KOPT-K1 (cell line): ENCODE data around the gene CXorf65.
A peak's percentile ranks its signal among the peaks of the same experiment; 100 is the strongest.

Experiments used
- H3K27ac ChIP-seq: fragments of 200-600 bp; sonication (generic); 2 replicates; pipeline ENCODE4 v1.5.1; 2016; ENCODE audit warnings: antibody characterized with exemption, mild to moderate bottlenecking, low read depth, low read length; ENCODE audit not compliant: poor library complexity, severe bottlenecking
- H3K36me3 ChIP-seq: fragments of 200-600 bp; sonication (generic); 2 replicates; pipeline ENCODE4 v1.5.1; 2017; ENCODE audit warnings: antibody characterized with exemption, mild to moderate bottlenecking, low read length, moderate library complexity; ENCODE audit not compliant: insufficient read depth
- H3K9me3 ChIP-seq: fragments of 200-600 bp; sonication (generic); 2 replicates; pipeline ENCODE4 v1.5.1; 2017; ENCODE audit warnings: antibody characterized with exemption, low read length, mild to moderate bottlenecking; ENCODE audit not compliant: insufficient read depth, poor library complexity, severe bottlenecking

CXorf65 gene

DNA sequence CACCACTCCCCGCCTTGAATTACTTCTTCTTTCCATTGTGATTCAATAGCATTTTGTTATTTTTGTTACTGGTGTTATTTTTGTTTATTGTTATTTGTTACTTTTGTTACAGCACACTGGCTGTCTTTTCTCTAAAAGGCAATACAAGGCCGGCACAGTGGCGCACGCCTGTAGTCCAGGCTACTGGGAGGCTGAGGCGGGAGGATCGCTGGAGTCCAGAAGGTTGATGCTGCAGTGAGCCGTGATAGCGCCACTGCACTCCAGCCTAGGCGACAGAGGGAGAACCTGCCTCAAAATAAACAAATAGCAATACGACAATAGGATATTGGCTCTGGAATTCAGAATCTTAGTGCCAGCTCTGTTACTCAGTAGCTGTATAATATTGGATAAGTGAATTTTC is 10.8 kb upstream of the CXorf65 start:
- H3K9me3 ChIP-seq: no peaks in the 10 kb centered on the region
- peak overlapping the region; percentile 91 for H3K27ac ChIP-seq
- H3K36me3 ChIP-seq: peaks cover 26% of the 10 kb centered on the region

DNA sequence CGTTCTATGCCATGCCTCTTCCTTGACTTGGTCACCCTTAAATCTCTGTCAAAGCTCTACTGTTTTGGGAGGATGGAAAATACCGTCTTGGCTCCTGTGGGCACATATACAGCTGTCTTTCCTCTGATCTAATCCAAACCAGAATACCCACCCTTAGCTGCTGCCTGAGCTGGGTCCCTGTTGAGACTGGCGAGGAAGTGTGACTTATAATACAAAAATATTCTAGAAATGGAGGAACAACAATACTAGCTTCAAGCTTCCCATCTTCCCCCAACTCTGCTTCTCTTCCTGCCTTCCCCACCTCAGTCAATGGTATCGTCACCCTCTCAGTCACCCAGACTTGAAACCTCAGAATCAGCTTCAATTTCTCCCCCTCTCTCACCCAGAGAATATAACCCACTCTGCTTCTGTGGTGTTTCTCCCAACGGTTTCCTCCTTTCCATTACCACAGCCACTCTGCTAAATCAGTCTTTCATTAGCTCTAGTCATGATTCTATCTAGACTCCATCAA is 5.4 kb upstream of the CXorf65 start:
- Histone ChIP-seq H3K36me3 (peaks cover 37% of the 10 kb centered on the region), H3K9me3 (no peaks in the 10 kb centered on the region), H3K27ac (peak overlapping the region; percentile 99)

DNA sequence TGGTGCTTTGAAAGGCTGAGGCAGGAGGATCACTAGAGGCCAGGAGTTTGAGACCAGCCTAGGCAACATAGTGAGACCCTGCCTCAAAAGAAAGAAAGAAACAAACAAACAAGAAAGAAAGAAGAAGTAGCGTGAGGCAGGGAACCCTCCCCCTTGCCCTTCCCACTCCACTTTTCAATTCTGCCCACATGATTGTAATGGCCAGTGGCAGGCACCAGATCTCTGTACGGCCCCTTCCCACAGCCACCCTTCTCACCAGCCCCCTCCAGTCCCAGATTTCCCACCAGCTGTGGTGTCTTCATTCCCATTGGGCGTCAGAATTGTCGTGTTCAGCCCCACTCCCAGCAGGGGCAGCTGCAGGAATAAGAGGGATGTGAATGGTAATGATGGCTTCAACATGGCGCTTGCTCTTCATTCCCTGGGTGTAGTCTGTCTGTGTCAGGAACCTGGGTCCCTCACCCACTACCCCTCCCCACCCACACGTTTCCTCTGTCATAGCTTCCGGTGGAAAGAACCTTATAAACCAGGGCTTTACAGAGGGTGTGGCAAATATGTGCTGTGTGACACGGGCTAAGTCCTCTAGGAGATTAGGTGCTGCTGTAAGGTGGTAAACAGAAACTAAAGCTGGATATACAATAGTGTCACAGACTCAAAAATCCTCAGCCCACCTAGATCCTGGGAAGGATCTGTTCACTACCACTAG is 4.8 kb upstream of the CXorf65 start, which contains the start of gene IL2RG:
IL2RG (minus strand) TSS at position 437 of the 703 bp plus-strand sequence; CDS start at position 399, 38 bp downstream.
- peak within 1 kb of the TSS; percentile 99 for H3K27ac ChIP-seq
- H3K9me3 ChIP-seq: no peaks in the 10 kb centered on the region
- peaks cover 42% of the 10 kb centered on the region for H3K36me3 ChIP-seq

DNA sequence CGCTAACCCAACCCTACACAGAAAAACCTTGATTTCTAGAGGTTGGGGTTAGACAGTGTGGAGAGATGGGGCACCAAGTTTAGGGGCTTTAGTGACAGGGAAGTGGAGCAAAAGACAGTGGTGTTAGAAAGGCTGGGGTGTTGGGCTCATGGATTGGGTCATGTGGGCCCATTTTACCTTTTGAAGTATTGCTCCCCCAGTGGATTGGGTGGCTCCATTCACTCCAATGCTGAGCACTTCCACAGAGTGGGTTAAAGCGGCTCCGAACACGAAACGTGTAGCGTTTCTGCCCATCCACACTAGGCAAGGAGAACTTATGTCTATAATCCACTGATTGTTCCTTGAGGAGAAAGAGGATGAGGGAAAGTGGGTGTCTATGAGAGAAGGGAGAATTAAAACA is 2.5 kb upstream of the CXorf65 start:
- H3K27ac ChIP-seq: peak overlapping the region; percentile 99
- no peaks in the 10 kb centered on the region for H3K9me3 ChIP-seq
- peaks cover 43% of the 10 kb centered on the region for H3K36me3 ChIP-seq

DNA sequence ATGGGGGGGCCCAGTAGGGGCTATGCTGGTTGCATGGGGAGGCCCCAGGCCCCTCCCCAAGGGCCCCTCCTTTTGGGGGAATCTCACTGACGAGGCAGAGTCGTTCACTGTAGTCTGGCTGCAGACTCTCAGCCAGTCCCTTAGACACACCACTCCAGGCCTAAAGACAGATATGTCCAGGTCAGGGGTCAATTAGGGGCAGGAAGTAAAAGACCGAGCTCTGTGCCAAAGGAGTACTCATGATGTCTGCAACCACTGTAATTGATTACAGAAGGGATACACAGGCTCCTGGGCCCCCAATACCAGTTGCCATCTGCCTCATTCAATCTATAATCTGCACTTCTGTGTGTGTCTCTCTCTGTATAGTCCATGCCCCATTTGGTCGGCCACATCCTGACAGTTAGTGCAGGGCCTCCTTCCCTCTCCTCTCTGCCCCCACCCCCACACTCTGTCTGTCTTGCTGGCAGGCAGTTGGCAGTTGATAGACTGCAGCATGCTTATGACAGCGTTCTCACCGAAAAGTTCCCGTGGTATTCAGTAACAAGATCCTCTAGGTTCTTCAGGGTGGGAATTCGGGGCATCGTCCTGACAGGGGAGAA is 1.3 kb upstream of the CXorf65 start:
- H3K9me3 ChIP-seq: no peaks in the 10 kb centered on the region
- H3K36me3 ChIP-seq: peaks cover 43% of the 10 kb centered on the region
- peak overlapping the region; percentile 99 for H3K27ac ChIP-seq

DNA sequence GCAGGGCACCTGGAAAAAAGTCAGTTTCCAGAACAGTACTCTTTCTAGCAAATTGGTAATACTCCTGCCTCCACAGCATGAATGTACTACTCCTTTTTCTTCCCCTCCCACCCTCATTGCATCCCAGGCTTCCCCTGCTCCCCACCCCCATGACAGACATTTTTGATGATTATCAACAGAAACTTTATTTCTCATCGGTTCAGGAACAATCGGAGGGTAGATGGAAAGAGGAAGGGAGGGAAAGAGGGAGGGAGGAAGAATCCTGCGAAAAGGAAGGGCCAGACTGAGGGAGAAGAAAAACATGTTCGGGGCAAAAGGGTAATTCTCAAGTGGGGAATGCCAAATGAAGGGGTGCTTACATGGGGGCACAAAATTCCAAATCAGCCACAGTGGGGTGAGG is 705 bp upstream of the CXorf65 start:
- Histone ChIP-seq H3K36me3 (peaks cover 43% of the 10 kb centered on the region), H3K9me3 (no peaks in the 10 kb centered on the region), H3K27ac (peak overlapping the region; percentile 99)

DNA sequence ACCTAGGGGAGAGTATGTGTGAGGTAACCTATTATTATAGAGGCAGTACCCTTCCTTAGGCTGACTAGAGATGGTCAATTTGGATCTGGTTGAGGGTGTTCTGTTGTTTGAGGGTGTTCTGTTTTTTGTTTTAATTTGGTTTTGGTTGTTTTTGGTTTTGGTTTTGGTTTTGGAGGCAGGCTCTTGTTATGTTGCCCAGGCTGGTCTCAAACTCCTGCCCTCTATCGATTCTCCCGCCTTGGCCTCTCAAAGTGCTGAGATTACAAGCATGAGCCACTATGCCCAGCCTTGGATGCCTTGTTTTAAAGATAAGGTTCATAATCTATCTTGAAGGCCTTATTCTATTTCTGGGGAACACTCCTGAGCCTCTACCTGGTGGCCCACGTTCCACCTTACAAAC is 912 bp downstream of the CXorf65 start:
- peaks cover 42% of the 10 kb centered on the region for H3K36me3 ChIP-seq
- no peaks in the 10 kb centered on the region for H3K9me3 ChIP-seq
- H3K27ac ChIP-seq: peak overlapping the region; percentile 99

DNA sequence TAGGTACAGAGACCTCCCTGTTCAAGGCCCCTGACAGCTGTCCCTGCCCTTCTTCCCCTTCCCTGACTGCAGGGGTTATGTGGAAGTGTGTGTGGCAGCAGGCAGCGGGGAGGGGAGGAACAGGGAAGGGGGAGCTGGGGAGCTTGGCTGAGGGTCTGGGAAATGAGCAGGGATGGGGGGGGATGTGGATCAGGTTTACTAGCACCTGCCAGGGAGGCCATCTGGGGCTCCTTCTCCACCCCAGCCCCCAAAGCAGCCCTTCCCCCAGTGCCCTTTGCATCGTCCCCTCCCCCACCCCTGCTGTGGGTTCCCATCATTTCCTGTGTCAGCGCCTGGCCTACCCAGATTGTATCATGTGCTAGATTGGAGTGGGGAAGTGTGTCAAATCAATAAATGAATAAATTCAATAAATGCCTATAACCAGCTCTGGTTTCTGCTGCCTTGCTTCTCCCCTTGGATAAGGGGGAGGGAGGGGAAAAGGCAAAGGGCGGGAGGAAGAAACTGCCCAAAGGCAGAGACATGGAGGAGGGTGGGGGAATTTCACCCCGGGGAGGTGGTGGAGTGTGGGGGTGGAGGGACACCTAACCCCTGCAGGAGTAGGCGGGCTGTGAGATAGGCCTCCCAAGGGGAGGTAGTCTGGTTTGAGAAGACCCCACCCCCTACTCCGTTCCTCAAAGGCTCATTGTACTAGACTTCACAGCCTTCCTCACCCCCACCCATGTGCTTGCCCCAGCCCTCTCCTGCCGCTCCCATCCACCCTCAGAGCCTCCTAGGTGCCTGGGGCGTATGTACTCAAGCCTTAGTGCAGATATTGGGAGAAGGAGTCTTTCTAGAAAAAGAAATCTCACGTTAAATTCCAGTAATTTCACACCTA is 3.2 kb downstream of the CXorf65 start:
- Histone ChIP-seq H3K27ac (peak overlapping the region; percentile 99), H3K9me3 (no peaks in the 10 kb centered on the region), H3K36me3 (peaks cover 19% of the 10 kb centered on the region)

DNA sequence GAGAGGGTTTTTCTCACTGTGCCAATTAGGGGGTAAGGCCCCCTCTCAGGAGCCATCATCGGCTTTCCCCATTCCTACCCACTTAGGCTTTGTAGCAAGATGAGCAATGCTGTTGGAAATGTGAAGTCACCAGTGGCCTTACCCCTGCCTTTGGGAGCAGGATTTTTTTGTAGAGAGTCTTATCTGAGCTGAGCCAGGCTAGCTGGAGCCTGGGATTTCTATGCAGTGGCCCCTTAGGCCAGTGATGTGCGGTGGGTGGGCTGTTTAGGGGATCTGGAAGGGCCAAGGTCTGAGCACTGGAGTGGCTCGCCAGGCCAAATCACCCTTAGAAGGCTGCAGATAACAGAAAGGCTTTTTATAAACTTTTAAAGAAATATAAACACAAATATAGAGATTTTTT is 4.2 kb downstream of the CXorf65 start:
- H3K36me3 ChIP-seq: peaks cover 9% of the 10 kb centered on the region
- no peaks in the 10 kb centered on the region for H3K9me3 ChIP-seq
- peak overlapping the region; percentile 99 for H3K27ac ChIP-seq

DNA sequence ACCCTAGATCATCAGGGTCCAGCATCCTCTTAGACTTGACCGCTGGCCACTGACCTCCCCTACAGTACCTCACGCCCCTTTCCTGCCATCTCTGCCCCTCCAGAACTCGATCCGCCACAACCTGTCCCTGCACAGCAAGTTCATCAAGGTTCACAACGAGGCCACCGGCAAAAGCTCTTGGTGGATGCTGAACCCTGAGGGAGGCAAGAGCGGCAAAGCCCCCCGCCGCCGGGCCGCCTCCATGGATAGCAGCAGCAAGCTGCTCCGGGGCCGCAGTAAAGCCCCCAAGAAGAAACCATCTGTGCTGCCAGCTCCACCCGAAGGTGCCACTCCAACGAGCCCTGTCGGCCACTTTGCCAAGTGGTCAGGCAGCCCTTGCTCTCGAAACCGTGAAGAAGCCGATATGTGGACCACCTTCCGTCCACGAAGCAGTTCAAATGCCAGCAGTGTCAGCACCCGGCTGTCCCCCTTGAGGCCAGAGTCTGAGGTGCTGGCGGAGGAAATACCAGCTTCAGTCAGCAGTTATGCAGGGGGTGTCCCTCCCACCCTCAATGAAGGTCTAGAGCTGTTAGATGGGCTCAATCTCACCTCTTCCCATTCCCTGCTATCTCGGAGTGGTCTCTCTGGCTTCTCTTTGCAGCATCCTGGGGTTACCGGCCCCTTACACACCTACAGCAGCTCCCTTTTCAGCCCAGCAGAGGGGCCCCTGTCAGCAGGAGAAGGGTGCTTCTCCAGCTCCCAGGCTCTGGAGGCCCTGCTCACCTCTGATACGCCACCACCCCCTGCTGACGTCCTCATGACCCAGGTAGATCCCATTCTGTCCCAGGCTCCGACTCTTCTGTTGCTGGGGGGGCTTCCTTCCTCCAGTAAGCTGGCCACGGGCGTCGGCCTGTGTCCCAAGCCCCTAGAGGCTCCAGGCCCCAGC is 5.7 kb downstream of the CXorf65 start:
- no peaks in the 10 kb centered on the region for H3K9me3 ChIP-seq
- peak overlapping the region; percentile 99 for H3K27ac ChIP-seq
- H3K36me3 ChIP-seq: no peaks in the 10 kb centered on the region

DNA sequence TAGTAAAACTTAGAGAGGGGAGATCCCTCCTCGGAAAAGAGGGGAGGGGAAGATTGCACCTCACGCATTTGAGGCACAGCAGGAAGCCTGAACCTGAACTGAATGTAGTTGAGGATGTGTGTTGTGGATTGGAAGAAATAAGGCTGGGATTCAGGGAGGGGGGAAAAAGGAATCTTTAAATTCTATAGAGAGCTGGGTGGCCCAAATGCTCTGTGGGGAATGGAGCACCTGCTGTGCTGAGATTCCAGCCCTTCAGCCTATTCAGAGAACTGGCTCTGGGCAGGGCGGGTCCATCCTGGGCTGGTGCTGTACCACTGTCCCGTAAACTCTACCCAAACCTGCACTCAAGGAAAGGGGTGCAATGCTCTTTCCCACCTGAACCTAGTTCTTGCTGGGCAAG is 6.8 kb downstream of the CXorf65 start:
- no peaks in the 10 kb centered on the region for H3K9me3 ChIP-seq
- peak overlapping the region; percentile 18 for H3K27ac ChIP-seq
- H3K36me3 ChIP-seq: no peaks in the 10 kb centered on the region

DNA sequence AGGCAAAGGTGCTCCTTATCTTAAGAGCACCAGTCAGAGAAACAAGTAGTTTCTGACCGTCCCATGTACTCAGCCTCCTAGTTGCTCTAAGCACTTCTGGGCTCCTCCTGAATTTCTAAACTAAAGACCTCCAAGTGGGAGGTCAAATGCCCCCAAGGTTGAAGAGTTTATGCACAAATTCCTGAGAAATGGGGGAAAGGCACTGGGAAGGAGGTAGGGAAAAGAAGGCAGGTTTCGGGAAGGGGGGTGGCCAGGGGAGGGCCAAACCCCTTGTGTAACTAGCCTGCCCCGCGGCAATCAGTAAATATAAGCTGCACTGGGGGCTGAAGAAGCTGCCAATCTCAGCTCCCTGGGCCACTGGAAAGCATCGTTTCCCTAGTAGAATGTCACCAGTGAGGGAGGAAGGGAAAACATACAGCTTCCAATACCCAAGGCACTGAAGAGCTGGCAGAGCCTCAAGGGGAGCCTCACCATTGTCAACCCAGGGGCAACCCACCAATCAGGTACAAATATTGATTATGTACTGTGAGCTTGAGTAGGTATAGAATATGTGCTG is 7.5 kb downstream of the CXorf65 start:
- Histone ChIP-seq H3K27ac (peak overlapping the region; percentile 35), H3K9me3 (no peaks in the 10 kb centered on the region), H3K36me3 (no peaks in the 10 kb centered on the region)

DNA sequence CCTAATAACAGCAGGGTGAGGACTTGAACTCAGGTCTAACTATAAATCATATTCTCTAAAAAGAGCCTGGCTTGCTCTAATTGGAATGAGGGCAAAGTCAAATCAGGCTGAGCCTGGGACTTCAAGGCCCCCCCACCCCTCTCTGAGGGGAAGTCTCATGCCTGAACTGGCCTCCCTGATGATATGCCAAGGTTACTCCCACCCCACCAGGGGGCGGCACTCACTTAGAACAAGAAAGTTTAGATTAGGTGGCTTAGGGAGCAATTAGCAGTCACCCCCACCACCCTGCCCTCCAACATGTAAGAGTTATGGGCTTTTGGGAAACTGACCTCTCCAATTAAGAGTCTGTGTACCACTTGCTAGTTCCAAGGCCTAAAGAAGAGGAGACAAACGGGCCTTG is 8.2 kb downstream of the CXorf65 start:
- Histone ChIP-seq H3K36me3 (no peaks in the 10 kb centered on the region), H3K9me3 (no peaks in the 10 kb centered on the region), H3K27ac (peak overlapping the region; percentile 35)

DNA sequence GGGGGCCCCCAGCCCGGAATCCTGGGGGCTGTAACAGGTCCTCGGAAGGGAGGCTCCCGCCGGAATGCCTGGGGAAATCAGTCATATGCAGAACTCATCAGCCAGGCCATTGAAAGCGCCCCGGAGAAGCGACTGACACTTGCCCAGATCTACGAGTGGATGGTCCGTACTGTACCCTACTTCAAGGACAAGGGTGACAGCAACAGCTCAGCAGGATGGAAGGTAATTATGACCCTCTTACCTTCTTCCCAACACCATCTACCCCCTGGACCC is 9.8 kb downstream of the CXorf65 start:
- Histone ChIP-seq H3K36me3 (no peaks in the 10 kb centered on the region), H3K9me3 (no peaks in the 10 kb centered on the region), H3K27ac (peak overlapping the region; percentile 65)
